SJCRH30 (cell line): Measurements from ENCODE around the gene GLTP. TPM values are rescaled to one million over a fixed set of nuclear protein-coding genes. Genes with fewer than 3 reads are reported as not detected.

Experiments used
- DNase-seq, 2 experiments: peaks; one replicate each; pipeline ENCODE4 v3.0.0-alpha.2; 2015 to 2020
- H3K27ac ChIP-seq: fragments of 250-450 bp; sonication (Bioruptor Pico); 2 replicates; pipeline ENCODE4 v1.5.1; 2020; ENCODE audit warnings: mild to moderate bottlenecking, moderate library complexity
- H3K27me3 ChIP-seq: fragments of 250-450 bp; sonication (Bioruptor Pico); 2 replicates; pipeline ENCODE4 v1.5.1; 2020; ENCODE audit warnings: mild to moderate bottlenecking, moderate library complexity
- H3K36me3 ChIP-seq: fragments of 250-450 bp; sonication (Bioruptor Pico); 2 replicates; pipeline ENCODE4 v1.5.1; 2020; ENCODE audit warnings: mild to moderate bottlenecking, moderate library complexity
- H3K4me1 ChIP-seq: fragments of 250-450 bp; sonication (Bioruptor Pico); 2 replicates; pipeline ENCODE4 v1.5.1; 2020; ENCODE audit warnings: mild to moderate bottlenecking, moderate library complexity
- H3K4me3 ChIP-seq: fragments of 250-450 bp; sonication (Bioruptor Pico); 2 replicates; pipeline ENCODE4 v1.5.1; 2020; ENCODE audit warnings: mild to moderate bottlenecking, moderate library complexity
- H3K9me3 ChIP-seq: fragments of 250-450 bp; sonication (Bioruptor Pico); replicated peaks from 2 replicates; pipeline ENCODE4 v1.5.1; 2020; ENCODE audit warnings: mild to moderate bottlenecking, moderate library complexity
- total RNA-seq: library from RNA; depleted of rRNA; stranded (reverse); fragments of >200 nt; shearing (Covaris generic); gene quantifications from 2 replicates; pipeline ENCODE4 v1.2.3, GENCODE V29; 2014; rRNA removed

The GLTP gene
- total RNA-seq, 1 experiment from 2014 or later = 37.4 TPM

DNA sequence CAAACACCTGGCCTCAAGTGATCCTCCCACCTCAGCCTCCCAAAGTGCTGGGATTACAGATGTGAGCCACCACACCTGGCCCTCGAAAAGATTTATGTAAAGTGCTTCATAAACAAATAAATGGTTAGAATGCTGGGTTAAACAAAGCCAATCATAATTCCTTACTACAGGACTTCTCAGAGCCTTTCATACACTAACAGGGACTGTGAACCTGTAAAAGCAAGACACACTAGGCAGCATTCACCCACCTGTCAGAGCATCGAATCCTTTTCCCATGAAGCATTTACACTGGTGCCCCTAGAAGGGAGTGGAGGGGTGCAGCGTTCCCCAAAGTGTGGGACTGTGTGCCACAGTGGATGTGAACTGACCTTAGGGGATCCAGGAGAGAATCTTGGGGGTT, 76.7 kb downstream of the GLTP start:
- Histone ChIP-seq H3K4me1 (no peaks in the 10 kb centered on the region), H3K4me3 (no peak overlapping the region), H3K27me3 (no peaks in the 10 kb centered on the region), H3K36me3 (no peaks in the 10 kb centered on the region), H3K9me3 (no peaks in the 10 kb centered on the region), H3K27ac (no peak overlapping the region)
- no peak for DNase-seq

DNA sequence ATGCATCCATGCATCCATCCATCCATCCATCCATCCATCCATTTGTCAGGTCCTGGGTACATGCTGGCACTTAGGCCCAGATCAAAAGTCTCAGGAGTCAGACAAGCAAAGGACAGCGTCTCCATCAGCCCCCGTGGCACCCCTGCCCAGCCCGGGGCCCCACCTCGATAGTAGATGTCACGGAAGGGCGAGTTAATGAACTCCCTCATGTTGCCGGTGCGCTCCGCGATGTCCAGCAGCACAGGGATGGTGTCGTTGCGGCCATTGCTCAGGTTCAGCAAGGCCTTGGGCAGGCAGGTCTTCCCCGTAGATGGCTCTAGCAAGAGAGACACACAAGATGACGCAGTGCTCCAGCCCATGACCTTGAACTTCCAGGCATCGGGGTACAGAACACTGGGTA, 77.5 kb downstream of the GLTP start:
- no peaks in the 10 kb centered on the region for H3K9me3 ChIP-seq
- no peak overlapping the region for H3K27ac ChIP-seq
- no peak overlapping the region for H3K4me3 ChIP-seq
- no peaks in the 10 kb centered on the region for H3K4me1 ChIP-seq
- no peaks in the 10 kb centered on the region for H3K27me3 ChIP-seq
- no peak for DNase-seq
- H3K36me3 ChIP-seq = no peaks in the 10 kb centered on the region

Other genes starting within 250 kb of the GLTP start
- 17.5 and 18.9 TPM in 2 replicates for gene FAM222A, start 166.7 kb downstream of the GLTP start, total RNA-seq
- 2.4 and 2.9 TPM in 2 replicates for gene TRPV4, start 47.1 kb downstream of the GLTP start, total RNA-seq
- 19.0 and 21.1 TPM in 2 replicates for gene TCHP, start 19.7 kb upstream of the GLTP start, total RNA-seq
- 31.4 and 38.0 TPM in 2 replicates for gene GIT2, start 115.8 kb upstream of the GLTP start, total RNA-seq
- 32.7 and 37.4 TPM in 2 replicates for gene ANKRD13A, start 118.9 kb upstream of the GLTP start, total RNA-seq
- gene C12orf76, start 168.0 kb upstream of the GLTP start, total RNA-seq = 12.3 and 13.1 TPM in 2 replicates
- gene IFT81, start 243.8 kb upstream of the GLTP start, total RNA-seq = 15.5 and 16.9 TPM in 2 replicates